ENCODE data around the gene ASXL2.
"Not testable (repeated sequence)": the region's sequence is repeated elsewhere in the genome, so short reads cannot be mapped to it uniquely, and the experiment has no call there.

The ASXL2 gene

GRCh38 chr2:25738383-25739343, 139.6 kb downstream of the ASXL2 start:
- DNase-seq (ENCODE audit: low read depth in 2 of 2): no peak

- DNase-seq (ENCODE audit: low read depth in 2 of 2): no peak
Measured at GRCh38 chr2:25736899-25737515, 141.3 kb downstream of the ASXL2 start.

- no peak for DNase-seq (ENCODE audit: low read depth in 2 of 2)
Measured at GRCh38 chr2:25735835-25736234, 142.5 kb downstream of the ASXL2 start.

GRCh38 chr2:25728559-25728958, 149.7 kb downstream of the ASXL2 start:
- DNase-seq (ENCODE audit: low read depth in 2 of 2): no peak

- no peak for DNase-seq (ENCODE audit: low read depth in 2 of 2)
Measured at GRCh38 chr2:25726522-25726921, 151.8 kb downstream of the ASXL2 start.

- no peak for DNase-seq (ENCODE audit: low read depth in 2 of 2)
Measured at GRCh38 chr2:25725877-25726276, 152.4 kb downstream of the ASXL2 start.

- DNase-seq (ENCODE audit: low read depth in 2 of 2): no peak
Measured at GRCh38 chr2:25724756-25725155, 153.5 kb downstream of the ASXL2 start.

- no peak for DNase-seq (ENCODE audit: low read depth in 2 of 2)
Measured at GRCh38 chr2:25722224-25722623, 156.1 kb downstream of the ASXL2 start.

GRCh38 chr2:25720575-25720974, 157.7 kb downstream of the ASXL2 start:
- no peak for DNase-seq (ENCODE audit: low read depth in 2 of 2)

GRCh38 chr2:25714740-25715139, 163.5 kb downstream of the ASXL2 start:
- DNase-seq (ENCODE audit: low read depth in 2 of 2): no peak

- DNase-seq (ENCODE audit: low read depth in 2 of 2): no peak
Measured at GRCh38 chr2:25712455-25712854, 165.8 kb downstream of the ASXL2 start.

GRCh38 chr2:25711675-25712354, 166.5 kb downstream of the ASXL2 start:
- DNase-seq (ENCODE audit: low read depth in 2 of 2): no peak

GRCh38 chr2:25710750-25711149, 167.5 kb downstream of the ASXL2 start:
- no peak for DNase-seq (ENCODE audit: low read depth in 2 of 2)

- DNase-seq (ENCODE audit: low read depth in 2 of 2): no peak
Measured at GRCh38 chr2:25709349-25709748, 168.9 kb downstream of the ASXL2 start.

- DNase-seq (ENCODE audit: low read depth in 2 of 2): no peak
Measured at GRCh38 chr2:25707927-25708590, 170.2 kb downstream of the ASXL2 start.

GRCh38 chr2:25705575-25705974, 172.7 kb downstream of the ASXL2 start:
- not testable (repeated sequence) for DNase-seq (ENCODE audit: low read depth in 2 of 2)

- no peak for DNase-seq (ENCODE audit: low read depth in 2 of 2)
Measured at GRCh38 chr2:25701801-25702200, 176.5 kb downstream of the ASXL2 start.

- no peak for DNase-seq (ENCODE audit: low read depth in 2 of 2)
Measured at GRCh38 chr2:25700221-25700660, 178.0 kb downstream of the ASXL2 start.

GRCh38 chr2:25699216-25699615, 179.1 kb downstream of the ASXL2 start:
- no peak for DNase-seq (ENCODE audit: low read depth in 2 of 2)

GRCh38 chr2:25698752-25699151, 179.5 kb downstream of the ASXL2 start:
- no peak for DNase-seq (ENCODE audit: low read depth in 2 of 2)

- DNase-seq (ENCODE audit: low read depth in 2 of 2): no peak
Measured at GRCh38 chr2:25697559-25698341, 180.5 kb downstream of the ASXL2 start.
